HL-60 (cell line): Measurements from ENCODE around the gene HNRNPLL.

Experiments used
- CTCF ChIP-seq: IDR thresholded peaks from one replicate; pipeline ENCODE4 v1.5.1; 2011; ENCODE audit warnings: low read length, control low read depth, inconsistent platforms; ENCODE audit not compliant: insufficient read depth
- GABPA ChIP-seq: IDR thresholded peaks from 2 replicates; pipeline ENCODE4 v1.6.1; 2012; ENCODE audit warnings: low read depth
- POLR2AphosphoS5 ChIP-seq: IDR thresholded peaks from 2 replicates; pipeline ENCODE4 v1.6.1; 2012; ENCODE audit warnings: low read depth

DNA sequence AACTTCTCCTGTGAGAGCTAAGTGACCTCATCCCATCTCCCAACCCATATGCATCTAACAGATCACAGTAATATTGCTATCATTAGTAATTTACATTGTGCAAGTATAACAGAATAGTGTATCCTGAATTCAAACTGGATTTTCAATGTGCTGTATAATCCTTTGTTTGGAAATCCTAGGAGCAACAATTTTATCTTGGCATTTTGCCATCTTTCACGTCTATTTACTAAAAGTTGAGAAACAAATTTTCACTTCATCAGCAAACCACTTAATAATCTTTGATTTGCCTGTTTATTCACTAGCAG lies 3.8 kb downstream of the HNRNPLL start:
- TF ChIP-seq CTCF (no peak), GABPA (no peak), POLR2AphosphoS5 (no peak)
